Kidney epithelial cell (primary cell): ENCODE data around the gene STK11IP. TPM values are rescaled to one million over a fixed set of nuclear protein-coding genes. Genes with fewer than 3 reads are reported as not detected.

Experiments
- DNase-seq: peaks from one replicate; pipeline ENCODE4 v3.0.0-alpha.2; 2010; ENCODE audit warnings: low read depth
- H3K27me3 ChIP-seq: 2 replicates; pipeline ENCODE4 v1.6.0; 2011; ENCODE audit warnings: low read length; ENCODE audit not compliant: control insufficient read depth, insufficient read depth
- H3K36me3 ChIP-seq: 2 replicates; pipeline ENCODE4 v1.5.1; 2011; ENCODE audit warnings: low read length; ENCODE audit not compliant: control insufficient read depth, insufficient read depth
- H3K4me3 ChIP-seq: 2 replicates; pipeline ENCODE4 v1.5.1; 2011; ENCODE audit warnings: low read depth, mild to moderate bottlenecking, control low read depth, low read length
- total RNA-seq: library from RNA; depleted of rRNA; stranded (reverse); fragments of >200 nt; gene quantifications from 2 replicates; pipeline ENCODE4 v1.2.3, GENCODE V29; 2015
- TF ChIP-seq, protein P1 (sequence below): IDR thresholded peaks from 2 replicates; pipeline ENCODE4 v1.5.1; 2011; ENCODE audit warnings: mild to moderate bottlenecking, moderate library complexity, low read length, control low read depth, inconsistent platforms; ENCODE audit not compliant: insufficient read depth, poor library complexity, severe bottlenecking

Gene STK11IP
- total RNA-seq, 1 donor from 2014 or later: 22.2 TPM

DNA sequence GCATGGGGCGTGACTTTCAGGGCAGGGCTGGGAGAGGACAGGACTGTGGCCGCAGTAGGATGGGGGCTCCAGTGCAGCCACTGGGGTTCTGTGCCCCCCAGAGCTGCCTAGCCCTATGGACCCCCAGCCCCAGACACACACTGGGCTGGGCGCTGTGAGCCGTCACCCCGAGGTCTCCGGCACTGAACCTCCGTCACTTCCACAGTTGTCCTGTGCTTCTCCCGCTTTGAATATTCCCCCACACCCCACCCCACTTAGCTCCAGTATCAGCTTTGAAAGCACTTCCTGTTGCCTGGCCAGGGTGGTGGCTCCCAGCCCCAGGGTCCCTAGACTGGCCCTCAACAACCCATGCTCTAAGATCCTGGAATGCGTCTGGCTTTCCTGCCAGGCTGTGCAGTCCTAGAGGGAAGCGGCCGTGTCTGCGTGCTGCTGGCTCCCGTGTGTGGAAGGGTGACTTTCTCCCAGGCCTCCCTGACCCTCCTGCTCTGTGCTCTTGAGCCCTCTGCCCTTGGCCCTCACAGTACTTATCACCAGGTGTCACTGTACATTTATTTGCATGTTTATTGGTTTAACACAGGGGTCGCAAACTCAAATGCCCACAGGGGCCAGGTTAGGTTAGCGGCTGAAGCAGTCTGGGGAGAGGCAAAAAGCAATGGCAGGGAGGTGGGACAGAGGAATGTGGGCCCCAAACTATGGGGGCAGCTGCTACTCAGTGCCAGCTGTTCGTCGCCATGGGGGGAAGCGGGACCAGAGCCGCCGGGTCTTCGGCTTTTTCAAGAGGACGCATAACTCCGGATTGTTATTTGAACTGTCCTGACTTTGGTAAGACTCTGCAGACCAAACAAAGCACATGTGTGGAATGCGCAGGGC is 36.2 kb upstream of the STK11IP start:
- H3K36me3 ChIP-seq: peaks cover 1% of the 10 kb centered on the region
- TF ChIP-seq, protein P1, sequence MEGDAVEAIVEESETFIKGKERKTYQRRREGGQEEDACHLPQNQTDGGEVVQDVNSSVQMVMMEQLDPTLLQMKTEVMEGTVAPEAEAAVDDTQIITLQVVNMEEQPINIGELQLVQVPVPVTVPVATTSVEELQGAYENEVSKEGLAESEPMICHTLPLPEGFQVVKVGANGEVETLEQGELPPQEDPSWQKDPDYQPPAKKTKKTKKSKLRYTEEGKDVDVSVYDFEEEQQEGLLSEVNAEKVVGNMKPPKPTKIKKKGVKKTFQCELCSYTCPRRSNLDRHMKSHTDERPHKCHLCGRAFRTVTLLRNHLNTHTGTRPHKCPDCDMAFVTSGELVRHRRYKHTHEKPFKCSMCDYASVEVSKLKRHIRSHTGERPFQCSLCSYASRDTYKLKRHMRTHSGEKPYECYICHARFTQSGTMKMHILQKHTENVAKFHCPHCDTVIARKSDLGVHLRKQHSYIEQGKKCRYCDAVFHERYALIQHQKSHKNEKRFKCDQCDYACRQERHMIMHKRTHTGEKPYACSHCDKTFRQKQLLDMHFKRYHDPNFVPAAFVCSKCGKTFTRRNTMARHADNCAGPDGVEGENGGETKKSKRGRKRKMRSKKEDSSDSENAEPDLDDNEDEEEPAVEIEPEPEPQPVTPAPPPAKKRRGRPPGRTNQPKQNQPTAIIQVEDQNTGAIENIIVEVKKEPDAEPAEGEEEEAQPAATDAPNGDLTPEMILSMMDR: no peak
- H3K27me3 ChIP-seq: peaks cover 13% of the 10 kb centered on the region
- H3K4me3 ChIP-seq: no peak overlapping the region
- no peak for DNase-seq

DNA sequence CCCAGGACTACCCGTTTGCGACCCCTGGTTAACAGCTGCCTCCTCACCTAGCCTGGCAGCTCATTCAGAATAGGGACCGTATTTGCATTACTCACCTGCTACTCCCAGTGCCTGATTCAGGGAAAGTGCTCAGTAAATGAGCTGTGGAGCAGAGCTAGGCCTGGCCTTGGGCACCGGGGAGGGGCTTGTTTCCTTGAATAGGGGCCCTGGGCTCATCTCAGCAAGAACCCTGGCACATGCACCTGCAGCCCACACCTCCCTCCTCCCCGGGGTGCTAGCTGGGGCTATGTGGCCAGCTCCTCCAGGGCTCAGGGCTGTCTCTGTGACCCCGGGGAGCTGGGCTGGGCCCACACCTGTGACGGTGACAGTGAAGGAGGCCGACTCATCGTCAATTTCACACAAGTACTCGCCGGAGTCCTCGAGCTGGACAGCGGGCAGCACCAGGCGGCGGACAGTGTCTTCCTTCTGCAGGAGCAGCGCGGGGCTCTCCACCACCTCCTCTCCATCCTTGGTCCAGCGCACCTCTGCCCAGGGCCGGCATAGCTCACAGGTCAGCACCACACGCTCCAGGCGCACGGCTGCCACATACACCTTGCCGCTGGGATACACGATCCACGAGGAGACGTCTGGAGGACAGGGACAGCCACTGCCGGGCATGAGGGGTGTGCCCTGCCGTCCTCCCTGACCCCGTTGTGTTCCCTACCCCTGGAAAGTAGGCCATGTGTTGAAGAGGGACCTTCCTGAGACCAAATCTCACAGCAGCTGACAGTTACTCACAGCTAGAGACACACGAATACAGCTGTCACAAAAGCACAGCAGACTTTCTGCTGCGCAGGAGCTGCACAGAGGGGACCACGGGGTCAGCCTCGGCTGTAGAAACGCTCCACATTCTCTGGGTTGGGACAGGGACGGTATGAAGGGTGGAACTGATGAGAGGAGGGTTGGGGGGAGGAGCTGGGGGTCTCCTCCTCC is 35.3 kb upstream of the STK11IP start:
- H3K4me3 ChIP-seq: no peak overlapping the region
- TF ChIP-seq, protein P1: no peak
- DNase-seq: no peak

GRCh38 chr2:219563271-219563928 is 34.3 kb upstream of the STK11IP start:
- H3K36me3 ChIP-seq: peaks cover 1% of the 10 kb centered on the region
- H3K27me3 ChIP-seq: peaks cover 13% of the 10 kb centered on the region
- TF ChIP-seq, protein P1: no peak
- DNase-seq: no peak
- no peak overlapping the region for H3K4me3 ChIP-seq

More for the DNA sequence above, 35.3 kb upstream of the STK11IP start:
- H3K36me3 ChIP-seq: peaks cover 1% of the 10 kb centered on the region
- H3K27me3 ChIP-seq: peaks cover 13% of the 10 kb centered on the region

GRCh38 chr2:219565130-219566080 is 32.3 kb upstream of the STK11IP start:
- no peak for DNase-seq
- Histone ChIP-seq H3K4me3 (no peak overlapping the region), H3K36me3 (peaks cover 1% of the 10 kb centered on the region), H3K27me3 (peaks cover 13% of the 10 kb centered on the region)
- TF ChIP-seq, protein P1: no peak

- TF ChIP-seq, protein P1: no peak
- Histone ChIP-seq H3K4me3 (no peak overlapping the region), H3K27me3 (peaks cover 11% of the 10 kb centered on the region), H3K36me3 (peaks cover 1% of the 10 kb centered on the region)
- no peak for DNase-seq
Measured at GRCh38 chr2:219566640-219567039, 31.0 kb upstream of the STK11IP start.
